B cell (primary cell): ENCODE data around the gene EDNRA. TPM values are rescaled to one million over a fixed set of nuclear protein-coding genes. Genes with fewer than 3 reads are reported as not detected.

Source experiments
- ATAC-seq: fragments of 200-7000 bp; cut with Tn5 transposase; one replicate; pipeline ENCODE4 v1.10.0; 2021; ENCODE audit warnings: low read depth, mild to moderate bottlenecking, moderate number of reproducible peaks, moderate library complexity
- CTCF ChIA-PET: fragments of 350-600 bp; sonication (Branson Sonifier 250); formaldehyde crosslinking; loops from one replicate; lab custom pipeline; 2021; ENCODE audit warnings: antibody characterized with exemption, inconsistent platforms; lab: Charles Lee
- POLR2A ChIA-PET: fragments of 350-600 bp; sonication (Branson Sonifier 250); formaldehyde crosslinking; loops from one replicate; lab custom pipeline; 2021; ENCODE audit warnings: antibody characterized with exemption; lab: Charles Lee
- DNase-seq: peaks from one replicate; pipeline ENCODE4 v3.0.0; 2013
- H2AFZ ChIP-seq: 2 replicates; pipeline ENCODE4 v1.6.1; 2012; ENCODE audit warnings: mild to moderate bottlenecking, low read depth, low read length; ENCODE audit not compliant: insufficient read depth, poor library complexity, severe bottlenecking
- H3K27ac ChIP-seq, 2 donors: 1 replicate in 1 of 2; 2 replicates in 1 of 2; pipeline ENCODE4 v1.5.1; 2012 to 2013; ENCODE audit warnings: low read length in 2 of 2, mild to moderate bottlenecking in 2 of 2, moderate library complexity in 1 of 2
- H3K27me3 ChIP-seq, 4 experiments: fragments of 200-600 bp in 1 of 4; sonication (generic) in 1 of 4; replicated peaks in 1 of 4; 1 replicate in 2 of 4; 2 replicates in 2 of 4; pipeline versions ENCODE4 v1.6.1 to v1.7.0; 2013 to 2016; ENCODE audit warnings: low read length in 3 of 4, mild to moderate bottlenecking in 2 of 4, mixed read lengths in 1 of 4, moderate library complexity in 1 of 4; ENCODE audit not compliant: insufficient read depth in 4 of 4, control insufficient read depth in 3 of 4; ENCODE audit errors: control extremely low read depth in 1 of 4
- H3K36me3 ChIP-seq, 2 experiments: replicated peaks in 1 of 2; 1 replicate in 1 of 2; 2 replicates in 1 of 2; pipeline versions ENCODE4 v1.6.1 to v1.7.1; 2013; ENCODE audit warnings: low read length in 1 of 2; ENCODE audit not compliant: insufficient read depth in 2 of 2, control insufficient read depth in 1 of 2; ENCODE audit errors: control extremely low read depth in 1 of 2, extremely low read depth in 1 of 2
- H3K4me1 ChIP-seq, 2 donors: fragments of 200-600 bp in 1 of 2; sonication (generic) in 1 of 2; 1 replicate in 1 of 2; 2 replicates in 1 of 2; pipeline versions ENCODE4 v1.5.1 to v1.6.1; 2013 to 2017; ENCODE audit warnings: low read length in 2 of 2; ENCODE audit not compliant: control insufficient read depth in 2 of 2, insufficient read depth in 2 of 2
- H3K4me2 ChIP-seq: replicated peaks from 2 replicates; pipeline ENCODE3; 2012; ENCODE audit warnings: mild to moderate bottlenecking, low read depth, low read length; ENCODE audit not compliant: poor library complexity, severe bottlenecking
- H3K4me3 ChIP-seq, 5 experiments: fragments of 200-600 bp in 1 of 5; sonication (generic) in 1 of 5; 1 replicate in 3 of 5; 2 replicates in 2 of 5; pipeline versions ENCODE4 v1.5.1 to v1.7.0; 2011 to 2016; ENCODE audit warnings: low read length in 4 of 5, mild to moderate bottlenecking in 4 of 5, low read depth in 2 of 5, control low read depth in 1 of 5, moderate library complexity in 1 of 5; ENCODE audit not compliant: insufficient read depth in 1 of 5; ENCODE audit errors: control extremely low read depth in 1 of 5, extremely low read depth in 1 of 5
- H3K79me2 ChIP-seq: fragments of 200-600 bp; sonication (generic); one replicate; pipeline ENCODE4 v1.6.0; 2016; ENCODE audit warnings: low read length; ENCODE audit not compliant: control insufficient read depth, insufficient read depth
- H3K9ac ChIP-seq: fragments of 200-600 bp; sonication (generic); 2 replicates; pipeline ENCODE4 v1.6.1; 2017; ENCODE audit warnings: mild to moderate bottlenecking, low read length, moderate library complexity
- H3K9me3 ChIP-seq, 3 donors: one replicate each; pipeline versions ENCODE4 v1.6.1 to v1.7.1; 2013; ENCODE audit warnings: low read length in 2 of 3; ENCODE audit not compliant: control insufficient read depth in 2 of 3, insufficient read depth in 1 of 3; ENCODE audit errors: control extremely low read depth in 1 of 3
- H4K20me1 ChIP-seq: 2 replicates; pipeline ENCODE4 v1.6.0; 2012; ENCODE audit warnings: mild to moderate bottlenecking, low read length; ENCODE audit not compliant: insufficient read depth, control insufficient read depth, poor library complexity, severe bottlenecking
- H3K27ac Mint-ChIP-seq: one replicate; pipeline ENCODE4 v1.8.0; 2021; ENCODE audit warnings: mixed read lengths
- H3K27me3 Mint-ChIP-seq: one replicate; pipeline ENCODE4 v1.8.0; 2021; ENCODE audit warnings: mixed read lengths
- H3K4me1 Mint-ChIP-seq: one replicate; pipeline ENCODE4 v1.8.0; 2021; ENCODE audit warnings: mixed read lengths
- H3K4me3 Mint-ChIP-seq: one replicate; pipeline ENCODE4 v1.8.0; 2021; ENCODE audit warnings: mixed read lengths
- H3K9me3 Mint-ChIP-seq: one replicate; pipeline ENCODE4 v1.8.0; 2022; ENCODE audit warnings: mixed read lengths; ENCODE audit not compliant: insufficient read depth
- EZH2 ChIP-seq: IDR thresholded peaks from 2 replicates; pipeline ENCODE4 v1.6.1; 2012; ENCODE audit warnings: borderline replicate concordance, low read depth, mild to moderate bottlenecking, moderate library complexity, low read length; ENCODE audit not compliant: insufficient read depth, poor library complexity, severe bottlenecking
- WGBS: methylation state at CpG from one replicate; pipeline ENCODE4 v1.1.5; 2013; ENCODE audit warnings: missing lambda C conversion rate; ENCODE audit not compliant: insufficient coverage; 5-methylcytosine and 5-hydroxymethylcytosine counted together
- intact Hi-C: fragments of 100-400 bp; cut with micrococcal nuclease; formaldehyde crosslinking; loops from one replicate; pipeline ENCODE4 v1.10.0; 2022
- polyA plus RNA-seq: library from polyadenylated mRNA; depleted of rRNA; stranded (reverse); fragments of >200 nt; gene quantifications from 2 replicates; pipeline ENCODE4 v1.2.3, GENCODE V29; 2012
- total RNA-seq, 2 donors: library from RNA; stranded (reverse); fragments of 120-200 nt in 1 of 2; gene quantifications; 1 replicate in 1 of 2; 2 replicates in 1 of 2; pipeline versions ENCODE4 v1.2.3 to v1.2.4, GENCODE V29; 2013 to 2022
- TF ChIP-seq, protein P1 (sequence below): fragments of 200-600 bp; IDR thresholded peaks from one replicate; pipeline ENCODE4 v1.8.0; 2022; ENCODE audit warnings: antibody characterized with exemption, mild to moderate bottlenecking

The EDNRA gene
- total and polyA plus RNA-seq, 2 donors (not counting 1 experiment from before 2014, with no cell fraction given): not detected

DNA sequence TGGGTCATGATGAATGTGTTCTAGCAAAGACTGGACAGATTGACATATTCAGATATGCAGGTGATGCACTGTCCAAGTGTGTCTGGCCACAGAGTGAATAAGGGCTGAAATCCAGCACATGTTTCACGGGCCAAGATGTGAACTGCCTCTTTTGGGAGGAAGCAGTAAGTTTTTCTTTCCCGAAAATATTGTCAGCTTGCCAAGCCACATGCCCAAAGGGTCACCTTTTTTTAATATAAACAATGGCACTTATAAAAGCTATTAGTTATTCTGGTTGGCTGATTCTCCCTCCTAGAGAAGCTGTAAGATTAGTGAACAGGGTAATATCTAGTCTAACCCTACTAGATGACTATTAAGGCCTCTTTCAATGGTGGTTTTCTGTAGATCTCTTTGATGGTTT, 1.5 kb upstream of the EDNRA start:
- Histone ChIP-seq H3K4me3 (no peak overlapping the region), H3K79me2 (no peaks in the 10 kb centered on the region), H3K9me3 (peaks cover 0 to 7% (median 0%) of the 10 kb centered on the region in 3 donors), H3K27ac (no peak overlapping the region), H3K4me2 (no peak overlapping the region), H4K20me1 (no peaks in the 10 kb centered on the region), H3K4me1 (no peaks in the 10 kb centered on the region), H3K36me3 (no peaks in the 10 kb centered on the region), H2AFZ (no peak overlapping the region), H3K9ac (no peak overlapping the region), H3K27me3 (peaks cover 0 to 16% (median 2%) of the 10 kb centered on the region in 4 experiments)
- POLR2A ChIA-PET: no interaction called here
- Mint-ChIP-seq H3K4me3 (no peak overlapping the region), H3K27me3 (peaks cover 26% of the 10 kb centered on the region), H3K27ac (no peak overlapping the region), H3K9me3 (no peaks in the 10 kb centered on the region), H3K4me1 (no peaks in the 10 kb centered on the region)
- TF ChIP-seq, protein P1, sequence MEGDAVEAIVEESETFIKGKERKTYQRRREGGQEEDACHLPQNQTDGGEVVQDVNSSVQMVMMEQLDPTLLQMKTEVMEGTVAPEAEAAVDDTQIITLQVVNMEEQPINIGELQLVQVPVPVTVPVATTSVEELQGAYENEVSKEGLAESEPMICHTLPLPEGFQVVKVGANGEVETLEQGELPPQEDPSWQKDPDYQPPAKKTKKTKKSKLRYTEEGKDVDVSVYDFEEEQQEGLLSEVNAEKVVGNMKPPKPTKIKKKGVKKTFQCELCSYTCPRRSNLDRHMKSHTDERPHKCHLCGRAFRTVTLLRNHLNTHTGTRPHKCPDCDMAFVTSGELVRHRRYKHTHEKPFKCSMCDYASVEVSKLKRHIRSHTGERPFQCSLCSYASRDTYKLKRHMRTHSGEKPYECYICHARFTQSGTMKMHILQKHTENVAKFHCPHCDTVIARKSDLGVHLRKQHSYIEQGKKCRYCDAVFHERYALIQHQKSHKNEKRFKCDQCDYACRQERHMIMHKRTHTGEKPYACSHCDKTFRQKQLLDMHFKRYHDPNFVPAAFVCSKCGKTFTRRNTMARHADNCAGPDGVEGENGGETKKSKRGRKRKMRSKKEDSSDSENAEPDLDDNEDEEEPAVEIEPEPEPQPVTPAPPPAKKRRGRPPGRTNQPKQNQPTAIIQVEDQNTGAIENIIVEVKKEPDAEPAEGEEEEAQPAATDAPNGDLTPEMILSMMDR: no peak
- TF ChIP-seq EZH2: no peak
- CTCF ChIA-PET: no interaction called here
- no peak for DNase-seq
- WGBS: 25% methylated on average over 1 of the region's 2 CpGs
- ATAC-seq: no peak
- intact Hi-C loops: no loop called here

DNA sequence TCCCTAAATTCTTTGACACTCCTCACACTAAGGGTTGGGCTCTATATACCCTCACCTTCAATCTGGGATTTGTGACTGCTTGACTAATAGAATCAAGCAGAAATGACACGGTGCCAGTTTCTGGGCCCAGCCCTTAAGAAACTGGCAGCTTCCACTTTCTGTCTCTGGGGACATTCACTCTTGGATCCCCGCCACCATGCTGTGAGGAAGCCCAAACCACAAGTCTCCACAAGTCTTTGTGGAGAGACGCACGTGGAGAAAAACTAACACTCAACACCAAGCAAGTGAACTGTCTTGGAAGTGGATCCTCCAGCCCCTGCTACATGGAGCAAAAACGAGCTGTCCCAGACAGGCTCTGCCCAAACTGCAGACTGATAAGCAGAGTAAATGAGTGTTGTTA, 1.1 kb upstream of the EDNRA start:
- CTCF ChIA-PET: no interaction called here
- Histone ChIP-seq H3K9me3 (peaks cover 0 to 7% (median 0%) of the 10 kb centered on the region in 3 donors), H3K4me3 (no peak overlapping the region), H2AFZ (no peak overlapping the region), H3K9ac (no peak overlapping the region), H3K79me2 (no peaks in the 10 kb centered on the region), H3K4me1 (no peaks in the 10 kb centered on the region), H3K27me3 (peaks cover 0 to 16% (median 2%) of the 10 kb centered on the region in 4 experiments), H4K20me1 (no peaks in the 10 kb centered on the region), H3K4me2 (no peak overlapping the region), H3K27ac (no peak overlapping the region), H3K36me3 (no peaks in the 10 kb centered on the region)
- Mint-ChIP-seq H3K4me3 (no peak overlapping the region), H3K27me3 (peaks cover 26% of the 10 kb centered on the region), H3K27ac (no peak overlapping the region), H3K4me1 (no peaks in the 10 kb centered on the region), H3K9me3 (no peaks in the 10 kb centered on the region)
- POLR2A ChIA-PET: no interaction called here
- DNase-seq: no peak
- 21% methylated on average over 4 of the region's 5 CpGs for WGBS
- TF ChIP-seq EZH2: no peak
- TF ChIP-seq, protein P1: no peak
- ATAC-seq: no peak
- intact Hi-C loops: no loop called here
